Aorta (tissue), 5 donors: Measurements from ENCODE around the gene ARHGAP26. TPM values are rescaled to one million over a fixed set of nuclear protein-coding genes. Genes with fewer than 3 reads are reported as not detected.

Source experiments
- ATAC-seq: fragments of 200-7000 bp; cut with Tn5 transposase; one replicate; pipeline ENCODE4 v1.9.1; 2022; ENCODE audit warnings: moderate library complexity; ENCODE audit not compliant: low FRiP score
- DNase-seq, 2 donors: peaks; one replicate each; pipeline ENCODE4 v3.0.0-alpha.2; 2020
- H3K27ac ChIP-seq, 2 donors: one replicate each; pipeline ENCODE4 v1.5.1; 2013; ENCODE audit warnings: low read length in 2 of 2, mild to moderate bottlenecking in 2 of 2, moderate library complexity in 2 of 2, control low read depth in 1 of 2, inconsistent platforms in 1 of 2, low read depth in 1 of 2
- H3K27me3 ChIP-seq, 2 donors: one replicate each; pipeline ENCODE4 v1.6.1; 2013; ENCODE audit warnings: control low read depth in 1 of 2, low read length in 1 of 2, mild to moderate bottlenecking in 1 of 2, moderate library complexity in 1 of 2; ENCODE audit not compliant: insufficient read depth in 2 of 2, control insufficient read depth in 1 of 2
- H3K36me3 ChIP-seq, 2 donors: one replicate each; pipeline ENCODE4 v1.6.1; 2013; ENCODE audit warnings: control low read depth in 1 of 2, low read length in 1 of 2, mild to moderate bottlenecking in 1 of 2; ENCODE audit not compliant: insufficient read depth in 2 of 2, control insufficient read depth in 1 of 2
- H3K4me1 ChIP-seq, 2 donors: one replicate each; pipeline ENCODE4 v1.6.1; 2013; ENCODE audit warnings: low read length in 2 of 2, control low read depth in 1 of 2, mild to moderate bottlenecking in 1 of 2, moderate library complexity in 1 of 2; ENCODE audit not compliant: insufficient read depth in 2 of 2, control insufficient read depth in 1 of 2
- H3K4me3 ChIP-seq, 2 donors: one replicate each; pipeline ENCODE4 v1.5.1; 2013; ENCODE audit warnings: low read length in 2 of 2, control low read depth in 1 of 2, mild to moderate bottlenecking in 1 of 2
- H3K9me3 ChIP-seq: one replicate; pipeline ENCODE4 v1.6.1; 2013; ENCODE audit warnings: mild to moderate bottlenecking, low read length; ENCODE audit not compliant: control insufficient read depth
- WGBS, 2 donors: extraction: QIAGEN DNeasy Blood & Tissue Kit; methylation state at CpG; one replicate each; pipeline ENCODE4 v1.1.7; 2013; 5-methylcytosine and 5-hydroxymethylcytosine counted together
- intact Hi-C, 2 donors: fragments of 100-400 bp; cut with DNase I; formaldehyde crosslinking; loops; one replicate each; pipeline versions ENCODE4 v1.14.2 to v1.15.0; 2022
- polyA plus RNA-seq, 2 donors: library from polyadenylated mRNA; stranded (reverse); fragments of 200-250 nt; gene quantifications; one replicate each; pipeline ENCODE4 v1.2.3, GENCODE V29; 2013
- total RNA-seq, 2 donors: library from RNA; stranded (reverse); fragmentation: NEBNext Ultra II Directional; extraction: Animal tissue kit (Norgen Biotek cat#: 25700); gene quantifications; one replicate each; pipeline ENCODE4 v1.2.1, GENCODE V29; 2021
- donor health status: healthy with polysubstance abuse.
- donor health status: Bipolar disorder and iron deficiency.
- donor health status: DM: no; HTN: no; CAD: no.
- donor health status: DM: no; HTN: no; CAD: no.
- donor health status: DM: yes; HTN: yes; CAD: no.

The ARHGAP26 gene
- total and polyA plus RNA-seq, 4 donors, result 4.5 to 70.7 (median 29.6) TPM

GRCh38 chr5:143046314-143046713 is 276.1 kb downstream of the ARHGAP26 start:
- no peak overlapping the region for H3K27ac ChIP-seq
- DNase-seq (no peak), ATAC-seq (no peak)
- no peaks in the 10 kb centered on the region for H3K9me3 ChIP-seq
- WGBS, 2 donors, result 94 to 100% methylated on average over 1 of the region's 1 CpG
- H3K36me3 ChIP-seq, result peaks cover 0 to 2% of the 10 kb centered on the region in 2 donors
- no peaks in the 10 kb centered on the region for H3K27me3 ChIP-seq
- intact Hi-C loops, result no loop called here
- no peak overlapping the region for H3K4me3 ChIP-seq
- peaks cover 0 to 1% of the 10 kb centered on the region in 2 donors for H3K4me1 ChIP-seq

- intact Hi-C loops, result no loop called here
- Histone ChIP-seq H3K27me3 (no peaks in the 10 kb centered on the region), H3K4me3 (no peak overlapping the region), H3K36me3 (no peaks in the 10 kb centered on the region), H3K27ac (no peak overlapping the region), H3K9me3 (no peaks in the 10 kb centered on the region), H3K4me1 (peaks cover 4% of the 10 kb centered on the region in 2 donors)
- DNase-seq (no peak), ATAC-seq (no peak)
- WGBS, 2 donors, result 91 to 93% methylated on average over 1 of the region's 1 CpG
These were observed 276.9 kb downstream of the ARHGAP26 start for GRCh38 chr5:143047091-143047490.

- DNase-seq (no peak), ATAC-seq (no peak)
- Histone ChIP-seq H3K9me3 (no peaks in the 10 kb centered on the region), H3K27ac (no peak overlapping the region), H3K4me1 (peaks cover 4 to 6% of the 10 kb centered on the region in 2 donors), H3K27me3 (no peaks in the 10 kb centered on the region), H3K36me3 (peaks cover 0 to 2% of the 10 kb centered on the region in 2 donors), H3K4me3 (no peak overlapping the region)
- intact Hi-C loops, result no loop called here
- 95 to 97% methylated on average over 4 of the region's 4 CpGs for WGBS, 2 donors
These were observed 280.0 kb downstream of the ARHGAP26 start for GRCh38 chr5:143050183-143050582.

- intact Hi-C loops, result no loop called here
- H3K36me3 ChIP-seq, result peaks cover 0 to 2% of the 10 kb centered on the region in 2 donors
- H3K9me3 ChIP-seq, result no peaks in the 10 kb centered on the region
- peak overlapping the region; percentile 28 to 57 for H3K27ac ChIP-seq
- H3K4me3 ChIP-seq, result no peak overlapping the region
- peak; percentile 91 for ATAC-seq
- peaks cover 4 to 6% of the 10 kb centered on the region in 2 donors for H3K4me1 ChIP-seq
- peak in 1 of 2 donors; percentile 43 for DNase-seq
- no peaks in the 10 kb centered on the region for H3K27me3 ChIP-seq
- WGBS, 2 donors, result 16 to 25% methylated on average over 7 of the region's 7 CpGs
These were observed 281.3 kb downstream of the ARHGAP26 start for GRCh38 chr5:143051244-143052058.

- intact Hi-C loops, result no loop called here
- ATAC-seq (no peak), DNase-seq (no peak)
- WGBS, 2 donors, result 91 to 92% methylated on average over 3 of the region's 3 CpGs
- no peak overlapping the region for H3K4me3 ChIP-seq
- peaks cover 0 to 2% of the 10 kb centered on the region in 2 donors for H3K36me3 ChIP-seq
- no peak overlapping the region for H3K27ac ChIP-seq
- no peaks in the 10 kb centered on the region for H3K9me3 ChIP-seq
- peaks cover 4 to 6% of the 10 kb centered on the region in 2 donors for H3K4me1 ChIP-seq
- H3K27me3 ChIP-seq, result no peaks in the 10 kb centered on the region
These were observed 282.9 kb downstream of the ARHGAP26 start for GRCh38 chr5:143052967-143053682.

GRCh38 chr5:143053780-143054179 is 283.6 kb downstream of the ARHGAP26 start:
- ATAC-seq (no peak), DNase-seq (no peak)
- no peaks in the 10 kb centered on the region for H3K27me3 ChIP-seq
- H3K9me3 ChIP-seq, result no peaks in the 10 kb centered on the region
- peaks cover 0 to 2% of the 10 kb centered on the region in 2 donors for H3K36me3 ChIP-seq
- intact Hi-C loops, result no loop called here
- H3K4me1 ChIP-seq, result peaks cover 4 to 6% of the 10 kb centered on the region in 2 donors
- H3K4me3 ChIP-seq, result no peak overlapping the region
- WGBS, 2 donors, result 74 to 79% methylated on average over 8 of the region's 8 CpGs
- H3K27ac ChIP-seq, result no peak overlapping the region

- H3K36me3 ChIP-seq, result peaks cover 0 to 2% of the 10 kb centered on the region in 2 donors
- no peaks in the 10 kb centered on the region for H3K27me3 ChIP-seq
- peaks cover 4 to 6% of the 10 kb centered on the region in 2 donors for H3K4me1 ChIP-seq
- H3K9me3 ChIP-seq, result no peaks in the 10 kb centered on the region
- ATAC-seq (no peak), DNase-seq (no peak)
- H3K27ac ChIP-seq, result no peak overlapping the region
- 72 to 79% methylated on average over 5 of the region's 5 CpGs for WGBS, 2 donors
- no peak overlapping the region for H3K4me3 ChIP-seq
- intact Hi-C loops, result no loop called here
These were observed 284.3 kb downstream of the ARHGAP26 start for GRCh38 chr5:143054480-143054941.

- Histone ChIP-seq H3K4me1 (peaks cover 4 to 6% of the 10 kb centered on the region in 2 donors), H3K27ac (no peak overlapping the region)
- WGBS, 2 donors, result 78 to 89% methylated on average over 5 of the region's 5 CpGs
These were observed 285.6 kb downstream of the ARHGAP26 start for GRCh38 chr5:143055596-143056338.

More at GRCh38 chr5:143055596-143056338, 285.6 kb downstream of the ARHGAP26 start:
- DNase-seq (no peak), ATAC-seq (no peak)
- Histone ChIP-seq H3K4me3 (no peak overlapping the region), H3K9me3 (no peaks in the 10 kb centered on the region), H3K36me3 (peaks cover 0 to 2% of the 10 kb centered on the region in 2 donors), H3K27me3 (no peaks in the 10 kb centered on the region)
- intact Hi-C loops, result no loop called here
